NOMO-1 treated with dmso at 0.1 percent for 144 hours (cell line): ENCODE data around the gene ARL15.
"Not testable (repeated sequence)": the region's sequence is repeated elsewhere in the genome, so short reads cannot be mapped to it uniquely, and the experiment has no call there.

Experiments
- DNase-seq: peaks from one replicate; lab custom pipeline; 2025; ENCODE audit not compliant: unreplicated experiment; lab: John Stamatoyannopoulos, UW

ARL15 gene

DNA sequence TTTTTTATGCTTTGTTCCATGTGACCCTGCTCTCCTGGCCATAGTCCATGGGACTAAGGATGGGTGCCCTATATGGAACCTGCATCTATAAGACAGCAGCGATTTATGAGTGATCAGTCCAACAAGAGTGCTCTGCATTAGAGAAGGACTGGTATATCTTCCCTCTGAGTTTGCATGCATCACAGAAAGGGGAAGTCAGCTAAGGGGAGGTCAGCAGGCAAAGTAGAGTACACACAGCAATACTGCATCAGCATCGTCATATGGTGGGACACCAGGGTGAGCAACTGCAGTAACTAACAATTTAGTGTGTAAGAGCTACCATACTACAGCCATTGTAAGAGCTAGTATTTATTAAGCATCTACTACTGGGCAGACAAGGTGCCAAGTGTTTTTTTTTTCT lies 438.6 kb downstream of the ARL15 start:
- no peak for DNase-seq

DNA sequence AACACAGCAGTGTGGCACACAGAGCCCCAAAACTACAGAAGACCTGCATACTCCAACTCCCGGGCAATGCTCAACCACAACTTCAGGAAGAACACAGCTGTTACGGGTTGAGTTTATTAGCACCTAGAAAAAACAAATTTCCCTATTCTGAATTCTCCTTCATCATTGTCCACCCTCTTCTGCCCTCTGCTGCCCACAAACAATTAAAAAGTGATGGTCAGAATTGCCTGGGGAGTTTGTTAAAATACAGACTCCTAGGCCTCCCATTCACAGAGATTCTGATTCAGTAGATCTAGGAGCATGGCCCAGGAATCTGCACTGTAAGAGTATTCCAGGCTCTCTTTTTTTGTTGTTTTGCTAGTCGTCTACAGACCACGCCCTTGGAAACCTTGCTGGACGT lies 439.3 kb downstream of the ARL15 start:
- DNase-seq, result no peak

DNA sequence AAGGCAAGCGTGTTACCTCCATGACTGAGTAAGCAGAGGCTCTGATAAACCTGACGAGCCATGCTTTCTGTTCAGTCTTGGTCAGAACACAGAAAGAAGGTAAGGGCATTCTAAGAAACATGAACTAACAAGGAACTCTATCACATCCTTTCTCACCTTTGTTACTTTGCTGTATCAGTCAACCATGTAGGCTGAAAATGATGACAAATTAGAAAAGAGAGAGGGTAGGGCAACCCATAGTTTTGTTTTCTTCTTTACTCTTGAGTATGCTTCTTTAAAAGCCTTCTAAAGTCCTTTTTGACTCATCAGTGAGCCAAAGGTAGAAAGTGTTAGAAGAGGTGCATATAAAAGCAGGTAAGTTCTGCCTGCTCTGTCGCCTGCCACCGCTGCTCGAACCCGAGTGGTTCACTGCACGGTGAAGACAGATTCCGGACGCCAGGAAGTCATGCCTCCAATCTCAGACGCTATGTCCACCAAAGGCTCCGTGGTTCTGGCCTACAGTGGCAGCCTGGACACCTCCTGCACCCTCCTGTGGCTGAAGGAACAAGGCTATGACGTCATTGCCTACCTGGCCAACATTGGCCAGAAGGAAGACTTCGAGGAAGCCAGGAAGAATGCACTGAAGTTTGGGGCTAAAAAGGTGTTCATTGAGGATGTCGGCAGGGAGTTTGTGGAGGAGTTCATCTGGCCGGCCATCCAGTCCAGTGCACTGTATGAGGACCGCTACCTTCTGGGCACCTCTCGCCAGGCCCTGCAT lies 451.5 kb downstream of the ARL15 start:
- no peak for DNase-seq

DNA sequence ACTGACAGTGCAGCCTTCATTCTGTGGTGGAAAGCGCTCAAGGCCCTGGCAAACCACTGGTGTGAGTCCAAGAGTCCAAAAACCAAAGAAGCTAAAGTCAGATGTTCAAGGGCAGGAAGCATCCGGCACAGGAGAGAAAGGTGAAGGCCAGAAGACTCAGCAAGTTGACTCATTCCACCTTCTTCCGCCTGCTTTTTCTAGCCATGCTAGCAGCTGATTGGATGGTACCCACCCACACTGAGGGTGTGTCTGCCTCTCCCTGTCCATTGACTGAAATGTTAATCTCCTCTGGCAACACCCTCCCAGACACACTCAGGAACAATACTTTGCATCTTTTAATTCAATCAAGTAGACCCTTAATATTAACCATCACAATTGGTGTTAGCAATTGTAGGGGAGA lies 453.9 kb downstream of the ARL15 start:
- DNase-seq, result no peak

DNA sequence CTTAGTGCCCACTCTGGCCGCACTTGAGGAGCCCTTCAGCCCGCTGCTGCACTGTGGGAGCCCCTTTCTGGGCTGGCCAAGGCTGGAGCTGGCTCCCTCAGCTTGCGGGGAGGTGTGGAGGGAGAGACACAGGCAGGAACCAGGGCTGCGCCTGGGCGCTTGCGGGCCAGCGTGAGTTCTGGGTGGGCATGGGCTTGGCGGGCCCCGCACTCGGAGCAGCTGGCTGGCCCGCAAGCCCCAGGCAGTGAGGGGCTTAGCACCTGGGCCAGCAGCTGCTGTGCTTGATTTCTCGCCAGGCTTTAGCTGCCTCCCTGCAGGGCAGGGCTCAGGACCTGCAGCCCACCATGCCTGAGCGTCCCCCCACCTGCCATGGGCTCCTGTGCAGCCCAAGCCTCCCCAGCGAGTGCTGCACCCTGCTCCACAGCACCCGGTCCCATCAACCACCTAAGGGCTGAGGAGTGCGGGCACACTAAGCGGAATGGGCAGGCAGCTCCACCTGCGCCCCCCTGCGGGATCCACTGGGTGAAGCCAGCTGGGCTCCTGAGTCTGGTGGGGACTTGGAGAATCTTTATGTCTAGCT lies 473.4 kb downstream of the ARL15 start:
- DNase-seq, result not testable (repeated sequence)

DNA sequence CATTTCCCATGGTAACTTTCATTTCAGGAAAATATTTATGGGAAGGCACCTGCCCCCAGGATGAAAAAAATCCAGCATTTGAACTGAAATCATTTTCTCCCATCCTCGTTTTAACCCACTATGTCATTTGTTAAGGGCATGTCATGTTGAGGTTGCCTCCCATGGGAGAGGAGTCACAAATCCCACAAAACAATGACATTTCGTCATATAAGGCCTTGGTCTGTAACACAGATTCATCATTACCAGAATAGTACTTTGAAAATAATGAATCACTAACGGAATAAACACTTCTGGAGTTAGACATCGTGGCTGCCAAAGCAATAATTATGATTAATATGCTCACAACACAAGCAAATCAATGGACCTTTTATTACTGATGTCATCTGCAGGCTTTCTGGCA lies 475.9 kb downstream of the ARL15 start:
- no peak for DNase-seq
